OCI-LY3 (cell line): Measurements from ENCODE around the gene COL1A2.

ENCODE experiments used
- H2AFZ ChIP-seq: fragments of 200-600, 300-600 bp; shearing (Covaris generic); 2 replicates; pipeline ENCODE4 v1.6.0; 2014; ENCODE audit warnings: antibody characterized with exemption, low read depth, low read length
- H3K27ac ChIP-seq: fragments of 200-600, 300-600 bp; sonication (generic); 2 replicates; pipeline ENCODE4 v1.5.1; 2014; ENCODE audit warnings: mild to moderate bottlenecking, low read length, moderate library complexity, mixed read lengths
- H3K27me3 ChIP-seq: fragments of 200-600, 300-600 bp; sonication (generic); 2 replicates; pipeline ENCODE4 v1.6.1; 2014; ENCODE audit warnings: low read depth, low read length, mixed read lengths
- H3K36me3 ChIP-seq: fragments of 200-600, 300-600 bp; sonication (generic); replicated peaks from 2 replicates; pipeline ENCODE3; 2014; ENCODE audit warnings: low read depth, low read length, mixed read lengths
- H3K4me1 ChIP-seq: fragments of 300-600, 200-600 bp; sonication (generic); 2 replicates; pipeline ENCODE4 v1.6.1; 2014; ENCODE audit warnings: low read length, mixed read lengths
- H3K4me2 ChIP-seq: fragments of 200-600, 300-600 bp; sonication (generic); 2 replicates; pipeline ENCODE4 v1.6.1; 2014; ENCODE audit warnings: low read length, mixed read lengths
- H3K4me3 ChIP-seq: fragments of 300-600, 200-600 bp; sonication (generic); 2 replicates; pipeline ENCODE4 v1.5.1; 2014; ENCODE audit warnings: antibody characterized with exemption, mild to moderate bottlenecking, low read length, moderate library complexity
- H3K79me2 ChIP-seq: fragments of 300-600, 200-600 bp; shearing (Covaris generic); 2 replicates; pipeline ENCODE4 v1.6.1; 2014; ENCODE audit warnings: mild to moderate bottlenecking, low read length, mixed read lengths
- H3K9ac ChIP-seq: fragments of 300-600, 200-600 bp; shearing (Covaris generic); 2 replicates; pipeline ENCODE4 v1.6.0; 2014; ENCODE audit warnings: mild to moderate bottlenecking, low read length, moderate library complexity
- H3K9me3 ChIP-seq: fragments of 200-600, 300-600 bp; shearing (Covaris generic); 2 replicates; pipeline ENCODE4 v1.6.1; 2014; ENCODE audit warnings: low read length, mixed read lengths; ENCODE audit not compliant: insufficient read depth
- H4K20me1 ChIP-seq: fragments of 200-600, 300-600 bp; sonication (generic); 2 replicates; pipeline ENCODE4 v1.6.1; 2016; ENCODE audit warnings: low read length, mixed read lengths; ENCODE audit not compliant: insufficient read depth
- CTCF ChIP-seq: fragments of 200-600, 300-600 bp; sonication (generic); IDR thresholded peaks from 2 replicates; pipeline ENCODE4 v1.5.1; 2014; ENCODE audit warnings: antibody characterized with exemption, low read length, low read depth
- EZH2phosphoT487 ChIP-seq: fragments of 200-600 bp; shearing (Covaris generic); IDR thresholded peaks from 2 replicates; pipeline ENCODE4 v1.6.1; 2018; ENCODE audit warnings: antibody characterized with exemption, mixed run types, low read depth

Gene COL1A2

GRCh38 chr7:94436018-94436604 lies 41.4 kb downstream of the COL1A2 start:
- no peak overlapping the region for H3K9ac ChIP-seq
- no peaks in the 10 kb centered on the region for H3K36me3 ChIP-seq
- H3K27me3 ChIP-seq: peaks cover 23% of the 10 kb centered on the region
- TF ChIP-seq CTCF (peak; percentile 81), EZH2phosphoT487 (no peak)
- H3K4me3 ChIP-seq: no peak overlapping the region
- H3K4me2 ChIP-seq: peak overlapping the region; percentile 25
- H3K79me2 ChIP-seq: no peaks in the 10 kb centered on the region
- no peaks in the 10 kb centered on the region for H3K9me3 ChIP-seq
- no peak overlapping the region for H3K27ac ChIP-seq
- no peaks in the 10 kb centered on the region for H4K20me1 ChIP-seq
- no peak overlapping the region for H2AFZ ChIP-seq
- peaks cover 8% of the 10 kb centered on the region for H3K4me1 ChIP-seq

GRCh38 chr7:94436700-94437099 lies 42.0 kb downstream of the COL1A2 start:
- no peaks in the 10 kb centered on the region for H3K9me3 ChIP-seq
- peaks cover 23% of the 10 kb centered on the region for H3K27me3 ChIP-seq
- H3K36me3 ChIP-seq: no peaks in the 10 kb centered on the region
- H3K4me3 ChIP-seq: no peak overlapping the region
- no peak overlapping the region for H3K4me2 ChIP-seq
- H3K79me2 ChIP-seq: no peaks in the 10 kb centered on the region
- TF ChIP-seq EZH2phosphoT487: no peak
- no peak for TF ChIP-seq CTCF
- H3K4me1 ChIP-seq: peaks cover 8% of the 10 kb centered on the region
- H3K27ac ChIP-seq: no peak overlapping the region
- H4K20me1 ChIP-seq: no peaks in the 10 kb centered on the region
- no peak overlapping the region for H3K9ac ChIP-seq
- no peak overlapping the region for H2AFZ ChIP-seq

- Histone ChIP-seq H3K27me3 (peaks cover 29% of the 10 kb centered on the region), H3K9ac (no peak overlapping the region), H3K79me2 (no peaks in the 10 kb centered on the region), H3K4me3 (no peak overlapping the region), H3K27ac (no peak overlapping the region), H4K20me1 (no peaks in the 10 kb centered on the region), H3K4me2 (no peak overlapping the region), H3K36me3 (no peaks in the 10 kb centered on the region), H2AFZ (no peak overlapping the region), H3K4me1 (peaks cover 8% of the 10 kb centered on the region), H3K9me3 (no peaks in the 10 kb centered on the region)
- no peak for TF ChIP-seq CTCF
- no peak for TF ChIP-seq EZH2phosphoT487
These were observed 45.2 kb downstream of the COL1A2 start for GRCh38 chr7:94439893-94440381.

- TF ChIP-seq CTCF (no peak), EZH2phosphoT487 (no peak)
- Histone ChIP-seq H3K36me3 (no peaks in the 10 kb centered on the region), H3K27ac (no peak overlapping the region), H3K27me3 (peaks cover 34% of the 10 kb centered on the region), H3K9me3 (no peaks in the 10 kb centered on the region), H4K20me1 (no peaks in the 10 kb centered on the region), H3K4me2 (peak overlapping the region; percentile 46), H2AFZ (no peak overlapping the region), H3K79me2 (no peaks in the 10 kb centered on the region), H3K4me1 (peaks cover 8% of the 10 kb centered on the region), H3K9ac (no peak overlapping the region), H3K4me3 (no peak overlapping the region)
These were observed 45.9 kb downstream of the COL1A2 start for GRCh38 chr7:94440451-94441039.
